H1 (cell line): ENCODE data around the gene GPR68. TPM values are rescaled to one million over a fixed set of nuclear protein-coding genes. Genes with fewer than 3 reads are reported as not detected.

Source experiments
- CTCF ChIA-PET: fragments of 300-600 bp; sonication (Branson Sonifier 250); formaldehyde crosslinking; loops from one replicate; lab custom pipeline; 2021; ENCODE audit not compliant: partially characterized antibody; lab: Charles Lee
- POLR2A ChIA-PET: fragments of 300-600 bp; sonication (Branson Sonifier 250); formaldehyde crosslinking; loops from one replicate; lab custom pipeline; 2021; ENCODE audit warnings: inconsistent platforms; ENCODE audit not compliant: partially characterized antibody; lab: Charles Lee
- DNase-seq, 2 experiments: peaks; one replicate each; pipeline versions ENCODE4 v3.0.0 to v3.0.0-alpha.2; 2010 to 2022; ENCODE audit warnings: low spot score in 2 of 2, low read depth in 1 of 2, mixed read lengths in 1 of 2
- FAIRE-seq: peaks from 2 replicates; lab custom pipeline; 2011; peaks lifted over from hg19 to GRCh38; lab: Jason Lieb, UNC
- H2AFZ ChIP-seq: 2 replicates; pipeline ENCODE4 v1.8.1; 2012; ENCODE audit warnings: low read length, inconsistent platforms
- H2AK5ac ChIP-seq: 2 replicates; pipeline ENCODE4 v1.6.1; 2013; ENCODE audit warnings: low read depth, low read length
- H2BK120ac ChIP-seq: replicated peaks from 2 replicates; pipeline ENCODE3; 2013; ENCODE audit warnings: low read depth, low read length, inconsistent platforms
- H2BK12ac ChIP-seq: 2 replicates; pipeline ENCODE4 v1.6.1; 2013; ENCODE audit warnings: low read depth, low read length
- H2BK15ac ChIP-seq: 2 replicates; pipeline ENCODE4 v1.6.1; 2013; ENCODE audit warnings: low read length
- H2BK20ac ChIP-seq: 2 replicates; pipeline ENCODE4 v1.6.1; 2013; ENCODE audit warnings: low read length
- H2BK5ac ChIP-seq: 2 replicates; pipeline ENCODE4 v1.6.1; 2013; ENCODE audit warnings: low read depth, low read length
- H3K14ac ChIP-seq: 2 replicates; pipeline ENCODE4 v1.6.1; 2013; ENCODE audit warnings: inconsistent platforms; ENCODE audit not compliant: insufficient read length
- H3K18ac ChIP-seq: 2 replicates; pipeline ENCODE4 v1.6.1; 2013; ENCODE audit warnings: low read length; ENCODE audit errors: extremely low read depth
- H3K23ac ChIP-seq: 2 replicates; pipeline ENCODE4 v1.6.1; 2013; ENCODE audit warnings: inconsistent platforms; ENCODE audit not compliant: insufficient read length
- H3K23me2 ChIP-seq: 2 replicates; pipeline ENCODE4 v1.6.1; 2013; ENCODE audit warnings: low read depth, low read length
- H3K27ac ChIP-seq: 2 replicates; pipeline ENCODE4 v1.6.1; 2011; ENCODE audit warnings: low read depth, low read length, inconsistent platforms
- H3K27me3 ChIP-seq, 4 experiments: replicated peaks in 1 of 4; 1 replicate in 1 of 4; 2 replicates in 3 of 4; pipeline versions ENCODE4 v1.6.1 to v1.8.1; 2011 to 2013; ENCODE audit warnings: low read length in 3 of 4, mild to moderate bottlenecking in 3 of 4, inconsistent platforms in 2 of 4, mixed read lengths in 2 of 4, moderate library complexity in 1 of 4; ENCODE audit not compliant: control insufficient read depth in 3 of 4, insufficient read depth in 3 of 4; ENCODE audit errors: extremely low read depth in 1 of 4
- H3K36me3 ChIP-seq, 4 experiments: 2 replicates each; pipeline versions ENCODE4 v1.6.1 to v1.8.1; 2011 to 2013; ENCODE audit warnings: mild to moderate bottlenecking in 4 of 4, low read length in 3 of 4, moderate library complexity in 2 of 4, control low read depth in 1 of 4, inconsistent platforms in 1 of 4; ENCODE audit not compliant: insufficient read depth in 4 of 4, control insufficient read depth in 2 of 4
- H3K4ac ChIP-seq: replicated peaks from 2 replicates; pipeline ENCODE3; 2013; ENCODE audit warnings: low read length, low read depth, mixed read lengths, inconsistent platforms; ENCODE audit not compliant: insufficient read length
- H3K4me1 ChIP-seq, 4 experiments: replicated peaks in 1 of 4; 1 replicate in 1 of 4; 2 replicates in 3 of 4; pipeline versions ENCODE4 v1.6.1 to v1.8.1; 2011 to 2013; ENCODE audit warnings: low read length in 3 of 4, inconsistent platforms in 2 of 4, mixed read lengths in 1 of 4; ENCODE audit not compliant: insufficient read depth in 4 of 4, control insufficient read depth in 3 of 4
- H3K4me2 ChIP-seq, 2 experiments: 2 replicates each; pipeline versions ENCODE4 v1.6.1 to v1.8.1; 2011 to 2013; ENCODE audit warnings: low read depth in 2 of 2, low read length in 2 of 2, control low read depth in 1 of 2, inconsistent platforms in 1 of 2, mild to moderate bottlenecking in 1 of 2; ENCODE audit not compliant: insufficient read depth in 1 of 2
- H3K4me3 ChIP-seq, 4 experiments: fragments of 200-600, 300-600 bp in 1 of 4; sonication (generic), shearing (Covaris generic), sonication (Bioruptor Twin) in 1 of 4; 2 replicates each; pipeline versions ENCODE4 v1.5.1 to v1.8.1; 2011 to 2016; ENCODE audit warnings: low read length in 4 of 4, low read depth in 3 of 4, control low read depth in 2 of 4, inconsistent platforms in 2 of 4, mild to moderate bottlenecking in 2 of 4, mixed read lengths in 1 of 4, moderate library complexity in 1 of 4; ENCODE audit not compliant: insufficient read depth in 2 of 4; ENCODE audit errors: extremely low read depth in 1 of 4
- H3K56ac ChIP-seq: replicated peaks from 2 replicates; pipeline ENCODE3; 2013; ENCODE audit warnings: low read depth, mild to moderate bottlenecking, mixed read lengths, low read length, inconsistent platforms; ENCODE audit not compliant: insufficient read length
- H3K79me1 ChIP-seq: 2 replicates; pipeline ENCODE4 v1.6.1; 2013; ENCODE audit warnings: low read depth, low read length, control low read depth
- H3K79me2 ChIP-seq, 2 experiments: 2 replicates each; pipeline versions ENCODE4 v1.6.1 to v1.8.1; 2012 to 2013; ENCODE audit warnings: low read length in 2 of 2, mild to moderate bottlenecking in 2 of 2, inconsistent platforms in 1 of 2; ENCODE audit not compliant: insufficient read depth in 2 of 2, control insufficient read depth in 1 of 2
- H3K9ac ChIP-seq, 4 experiments: replicated peaks in 1 of 4; 1 replicate in 1 of 4; 2 replicates in 3 of 4; pipeline versions ENCODE4 v1.6.1 to v1.8.1; 2011 to 2013; ENCODE audit warnings: low read depth in 3 of 4, low read length in 3 of 4, control low read depth in 2 of 4, mild to moderate bottlenecking in 2 of 4, moderate library complexity in 2 of 4, inconsistent platforms in 1 of 4; ENCODE audit errors: extremely low read depth in 1 of 4
- H3K9me3 ChIP-seq, 2 experiments: 2 replicates each; pipeline versions ENCODE4 v1.6.1 to v1.8.1; 2012 to 2013; ENCODE audit warnings: mild to moderate bottlenecking in 2 of 2, moderate library complexity in 2 of 2, control low read depth in 1 of 2, inconsistent platforms in 1 of 2, low read depth in 1 of 2, low read length in 1 of 2, mixed read lengths in 1 of 2; ENCODE audit not compliant: insufficient read depth in 2 of 2
- H4K20me1 ChIP-seq, 2 experiments: replicated peaks in 1 of 2; 2 replicates each; pipeline versions ENCODE3 to v1.8.1; 2011 to 2013; ENCODE audit warnings: inconsistent platforms in 2 of 2, low read length in 2 of 2, mild to moderate bottlenecking in 1 of 2; ENCODE audit not compliant: insufficient read depth in 2 of 2, control insufficient read depth in 1 of 2
- H4K5ac ChIP-seq: 2 replicates; pipeline ENCODE4 v1.6.1; 2013; ENCODE audit warnings: low read length, low read depth, mixed read lengths, inconsistent platforms; ENCODE audit not compliant: insufficient read length
- H4K8ac ChIP-seq: 2 replicates; pipeline ENCODE4 v1.8.0; 2013; ENCODE audit warnings: mild to moderate bottlenecking, moderate library complexity, low read length, inconsistent platforms; ENCODE audit not compliant: insufficient read depth; ENCODE audit errors: extremely low read depth
- H4K91ac ChIP-seq: replicated peaks from 2 replicates; pipeline ENCODE3; 2013; ENCODE audit warnings: low read length, mixed read lengths, inconsistent platforms; ENCODE audit not compliant: insufficient read length
- BACH1 ChIP-seq: IDR thresholded peaks from 2 replicates; pipeline ENCODE4 v1.6.1; 2012; ENCODE audit warnings: low read length, improper control_type of control experiment
- CBX5 ChIP-seq: fragments of 300-800, 300-1000 bp; sonication (generic); IDR thresholded peaks from 2 replicates; pipeline ENCODE4 v1.7.1; 2016; ENCODE audit warnings: antibody characterized with exemption, low read length, low read depth
- CTBP2 ChIP-seq: IDR thresholded peaks from 2 replicates; pipeline ENCODE4 v1.7.0; 2011; ENCODE audit warnings: borderline replicate concordance, mild to moderate bottlenecking, moderate library complexity, mixed read lengths, low read length; ENCODE audit not compliant: insufficient read depth, insufficient read length
- HDAC6 ChIP-seq: IDR thresholded peaks from one replicate; pipeline ENCODE4 v1.7.1; 2012; ENCODE audit warnings: low read depth, mild to moderate bottlenecking, inconsistent platforms, low read length, moderate library complexity
- NANOG ChIP-seq: IDR thresholded peaks from 2 replicates; pipeline ENCODE4 v1.6.1; 2011; ENCODE audit warnings: low read length, low read depth, mild to moderate bottlenecking, inconsistent platforms; ENCODE audit not compliant: insufficient read depth, poor library complexity, severe bottlenecking
- RBBP5 ChIP-seq: IDR thresholded peaks from 2 replicates; pipeline ENCODE4 v1.7.1; 2012; ENCODE audit warnings: low read depth, mild to moderate bottlenecking, inconsistent platforms, low read length, moderate library complexity, borderline replicate concordance
- RNF2 ChIP-seq: fragments of 200-900, 300-1000 bp; sonication (generic); IDR thresholded peaks from 2 replicates; pipeline ENCODE4 v1.7.1; 2016; ENCODE audit warnings: borderline replicate concordance, low read depth, mild to moderate bottlenecking, antibody characterized with exemption, low read length; ENCODE audit not compliant: poor library complexity, severe bottlenecking; ENCODE audit errors: missing control alignments
- SIX5 ChIP-seq: IDR thresholded peaks from 2 replicates; pipeline ENCODE4 v1.6.1; 2011; ENCODE audit warnings: mild to moderate bottlenecking, low read depth, low read length
- SUZ12 ChIP-seq: fragments of 200-600 bp; sonication (generic); IDR thresholded peaks from 2 replicates; pipeline ENCODE4 v1.6.1; 2012; ENCODE audit warnings: mild to moderate bottlenecking, inconsistent platforms, low read length, moderate library complexity, mixed read lengths
- TBP ChIP-seq: IDR thresholded peaks from 2 replicates; pipeline ENCODE4 v1.6.1; 2011; ENCODE audit warnings: low read depth, low read length, improper control_type of control experiment
- WGBS, 2 experiments: shearing (Covaris generic) in 1 of 2; methylation state at CpG; one replicate each; pipeline versions ENCODE4 v1.1.6 to v1.1.7; 2013 to 2015; ENCODE audit warnings: low lambda C conversion rate in 2 of 2, mixed read lengths in 2 of 2, inconsistent platforms in 1 of 2, low coverage in 1 of 2, missing lambda C conversion rate in 1 of 2; ENCODE audit not compliant: insufficient replicate concordance in 2 of 2, insufficient coverage in 1 of 2, insufficient read length in 1 of 2; ENCODE audit errors: extremely low coverage in 1 of 2, missing lambda C conversion rate in 1 of 2; 5-methylcytosine and 5-hydroxymethylcytosine counted together
- polyA plus RNA-seq, 7 experiments: library from polyadenylated mRNA; depleted of rRNA in 3 of 7; stranded (reverse) in 5 of 7; unstranded in 2 of 7; fragments of >200 nt in 5 of 7; fragments of 200-250 nt in 2 of 7; gene quantifications; 1 replicate in 5 of 7; 2 replicates in 1 of 7; 4 replicates in 1 of 7; pipeline versions ENCODE4 v1.2.1 to v1.2.3, GENCODE V29; 2011 to 2013; ENCODE audit warnings: missing spikeins in 2 of 7, mixed read lengths in 2 of 7
- total RNA-seq: library from RNA; stranded (reverse); fragmentation: NEBNext Ultra II Directional; extraction: Animal tissue kit (Norgen Biotek cat#: 25700); gene quantifications from 2 replicates; pipeline ENCODE4 v1.2.1, GENCODE V29; 2021
- TF ChIP-seq, protein P1 (sequence below): IDR thresholded peaks from 2 replicates; pipeline ENCODE4 v1.6.1; 2012; ENCODE audit warnings: inconsistent platforms
- TF ChIP-seq, protein P2 (sequence below): IDR thresholded peaks from 2 replicates; pipeline ENCODE4 v1.6.1; 2011; ENCODE audit warnings: low read depth, mild to moderate bottlenecking, low read length; ENCODE audit not compliant: insufficient read depth

The GPR68 gene
- total and polyA plus RNA-seq, 2 of the 8 experiments (the other 6 are each of a cell fraction or from before 2014, with no cell fraction given) = 0.22 to 0.76 TPM

DNA sequence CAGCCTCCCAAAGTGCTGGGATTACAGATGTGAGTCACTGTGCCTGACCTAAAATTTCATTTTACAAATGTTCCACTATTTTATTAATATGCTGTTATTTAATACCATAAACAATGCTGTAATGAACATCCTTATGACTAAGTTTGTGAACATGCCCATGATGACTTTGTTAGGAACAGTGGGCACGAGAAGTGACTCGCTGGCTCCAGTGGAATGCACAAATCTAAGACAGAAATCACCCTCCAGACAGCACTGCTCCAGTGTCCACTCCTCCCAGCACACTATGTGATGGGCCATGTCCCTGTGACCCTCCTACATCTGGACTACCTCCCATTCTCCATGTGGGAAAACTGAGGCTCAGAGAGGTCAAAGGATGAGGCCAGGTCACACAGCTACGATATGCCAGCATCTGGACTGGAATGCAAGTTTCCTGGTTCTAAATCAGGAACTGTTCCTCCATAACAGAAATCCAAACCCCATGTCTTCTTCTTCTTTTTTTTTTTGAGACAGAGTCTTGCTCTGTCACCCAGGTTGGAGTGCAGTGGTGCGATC, 57.9 kb downstream of the GPR68 start:
- H2AK5ac ChIP-seq = no peak overlapping the region
- no peak overlapping the region for H2AFZ ChIP-seq
- ChIA-PET POLR2A (no interaction called here), CTCF (interaction anchor here (0.7 to 2.1 kb wide), 4 partner anchors 9 to 63 kb away, joined by 3 to 8 read pairs (median 4); no protein-coding TSS in a partner anchor)
- H3K36me3 ChIP-seq = peaks cover 2 to 16% (median 6%) of the 10 kb centered on the region in 4 experiments; a peak in 5 of 8 replicates
- H2BK20ac ChIP-seq = no peak overlapping the region
- H4K8ac ChIP-seq = no peak overlapping the region
- H4K5ac ChIP-seq = no peak overlapping the region
- H3K23me2 ChIP-seq = no peaks in the 10 kb centered on the region
- no peak overlapping the region for H2BK15ac ChIP-seq
- H3K9me3 ChIP-seq = no peaks in the 10 kb centered on the region
- WGBS, 2 experiments = 95% methylated on average over 3 of the region's 4 CpGs; no CpG with 5 or more reads in 1 of the 2 experiments
- no peak overlapping the region for H2BK5ac ChIP-seq
- no peaks in the 10 kb centered on the region for H4K20me1 ChIP-seq
- no peak overlapping the region for H3K18ac ChIP-seq
- no peak overlapping the region for H3K4me2 ChIP-seq
- no peak for FAIRE-seq
- no peak overlapping the region for H3K23ac ChIP-seq
- H2BK12ac ChIP-seq = no peak overlapping the region
- no peak overlapping the region for H3K56ac ChIP-seq
- H3K4ac ChIP-seq = no peak overlapping the region
- no peaks in the 10 kb centered on the region for H3K79me2 ChIP-seq
- no peak overlapping the region for H3K9ac ChIP-seq
- no peak overlapping the region for H3K4me3 ChIP-seq
- H3K27ac ChIP-seq = no peak overlapping the region
- no peak for DNase-seq
- H3K27me3 ChIP-seq = no peaks in the 10 kb centered on the region
- H3K4me1 ChIP-seq = no peaks in the 10 kb centered on the region
- no peaks in the 10 kb centered on the region for H3K79me1 ChIP-seq
- no peak overlapping the region for H2BK120ac ChIP-seq
- H4K91ac ChIP-seq = no peak overlapping the region
- H3K14ac ChIP-seq = no peak overlapping the region
- TF ChIP-seq SIX5 (no peak), RBBP5 (no peak), RNF2 (no peak), CTBP2 (no peak), SUZ12 (no peak), BACH1 (no peak), HDAC6 (no peak), TBP (no peak), NANOG (no peak), CBX5 (no peak)
- TF ChIP-seq, protein P1, sequence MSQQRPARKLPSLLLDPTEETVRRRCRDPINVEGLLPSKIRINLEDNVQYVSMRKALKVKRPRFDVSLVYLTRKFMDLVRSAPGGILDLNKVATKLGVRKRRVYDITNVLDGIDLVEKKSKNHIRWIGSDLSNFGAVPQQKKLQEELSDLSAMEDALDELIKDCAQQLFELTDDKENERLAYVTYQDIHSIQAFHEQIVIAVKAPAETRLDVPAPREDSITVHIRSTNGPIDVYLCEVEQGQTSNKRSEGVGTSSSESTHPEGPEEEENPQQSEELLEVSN = no peak
- TF ChIP-seq, protein P2, sequence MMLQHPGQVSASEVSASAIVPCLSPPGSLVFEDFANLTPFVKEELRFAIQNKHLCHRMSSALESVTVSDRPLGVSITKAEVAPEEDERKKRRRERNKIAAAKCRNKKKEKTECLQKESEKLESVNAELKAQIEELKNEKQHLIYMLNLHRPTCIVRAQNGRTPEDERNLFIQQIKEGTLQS = no peak
